Smooth muscle cell (in vitro differentiated cells): Measurements from ENCODE around the gene SPNS1. TPM values are rescaled to one million over a fixed set of nuclear protein-coding genes. Genes with fewer than 3 reads are reported as not detected.

Source experiments
- DNase-seq: peaks from one replicate; lab custom pipeline; 2025; ENCODE audit not compliant: unreplicated experiment; lab: John Stamatoyannopoulos, UW
- H2AFZ ChIP-seq: fragments of 200-600 bp; sonication (generic); 2 replicates; pipeline ENCODE4 v1.6.0; 2016; ENCODE audit warnings: antibody characterized with exemption, low read depth, mild to moderate bottlenecking
- H3F3A ChIP-seq: fragments of 200-600 bp; sonication (generic); 2 replicates; pipeline ENCODE4 v1.6.0; 2017; ENCODE audit warnings: antibody characterized with exemption, low read depth
- H3K27ac ChIP-seq: fragments of 200-600 bp; sonication (generic); 2 replicates; pipeline ENCODE4 v1.5.1; 2016; ENCODE audit warnings: low read depth, mild to moderate bottlenecking
- H3K27me3 ChIP-seq: fragments of 200-600 bp; sonication (generic); 2 replicates; pipeline ENCODE4 v1.6.1; 2016; ENCODE audit warnings: low read depth, mild to moderate bottlenecking
- H3K36me3 ChIP-seq: fragments of 200-600 bp; sonication (generic); 2 replicates; pipeline ENCODE4 v1.5.1; 2016; ENCODE audit warnings: low read depth
- H3K4me1 ChIP-seq: fragments of 200-600 bp; sonication (generic); 2 replicates; pipeline ENCODE4 v1.5.1; 2016; ENCODE audit warnings: low read depth
- H3K4me2 ChIP-seq: fragments of 200-600 bp; sonication (generic); 2 replicates; pipeline ENCODE4 v1.6.0; 2016; ENCODE audit warnings: mild to moderate bottlenecking
- H3K4me3 ChIP-seq: fragments of 200-600 bp; sonication (generic); 2 replicates; pipeline ENCODE4 v1.5.1; 2016; ENCODE audit warnings: mild to moderate bottlenecking
- H3K79me2 ChIP-seq: fragments of 200-600 bp; sonication (generic); 2 replicates; pipeline ENCODE4 v1.6.0; 2016; ENCODE audit warnings: low read depth, mild to moderate bottlenecking
- H3K9ac ChIP-seq: fragments of 200-600 bp; sonication (generic); 2 replicates; pipeline ENCODE4 v1.6.0; 2016; ENCODE audit warnings: low read depth
- H3K9me3 ChIP-seq: fragments of 200-600 bp; sonication (generic); replicated peaks from 2 replicates; pipeline ENCODE4 v1.5.1; 2016; ENCODE audit warnings: low read depth
- H4K20me1 ChIP-seq: fragments of 200-600 bp; sonication (generic); 2 replicates; pipeline ENCODE4 v1.6.0; 2016; ENCODE audit warnings: low read depth
- WGBS: methylation state at CpG from one replicate; pipeline ENCODE4 v1.1.7; 2016; ENCODE audit warnings: low lambda C conversion rate; 5-methylcytosine and 5-hydroxymethylcytosine counted together
- polyA plus RNA-seq: library from polyadenylated mRNA; unstranded; fragments of >200 nt; fragmentation: Nextera tagmentation; extraction: Ambion mirVana; gene quantifications from 2 replicates; pipeline ENCODE4 v1.2.1, GENCODE V29; 2016
- total RNA-seq: library from RNA; depleted of rRNA; stranded (reverse); fragments of >200 nt; gene quantifications from 2 replicates; pipeline ENCODE4 v1.2.3, GENCODE V29; 2014
- TF ChIP-seq, protein P1 (sequence below): fragments of 200-600 bp; sonication (generic); IDR thresholded peaks from 2 replicates; pipeline ENCODE4 v1.5.1; 2017; ENCODE audit warnings: borderline replicate concordance, mild to moderate bottlenecking, antibody characterized with exemption; ENCODE audit not compliant: insufficient read depth, poor library complexity, severe bottlenecking

Gene SPNS1
- total and polyA plus RNA-seq, 2 experiments from 2014 or later, result 28.6 to 109 TPM

DNA sequence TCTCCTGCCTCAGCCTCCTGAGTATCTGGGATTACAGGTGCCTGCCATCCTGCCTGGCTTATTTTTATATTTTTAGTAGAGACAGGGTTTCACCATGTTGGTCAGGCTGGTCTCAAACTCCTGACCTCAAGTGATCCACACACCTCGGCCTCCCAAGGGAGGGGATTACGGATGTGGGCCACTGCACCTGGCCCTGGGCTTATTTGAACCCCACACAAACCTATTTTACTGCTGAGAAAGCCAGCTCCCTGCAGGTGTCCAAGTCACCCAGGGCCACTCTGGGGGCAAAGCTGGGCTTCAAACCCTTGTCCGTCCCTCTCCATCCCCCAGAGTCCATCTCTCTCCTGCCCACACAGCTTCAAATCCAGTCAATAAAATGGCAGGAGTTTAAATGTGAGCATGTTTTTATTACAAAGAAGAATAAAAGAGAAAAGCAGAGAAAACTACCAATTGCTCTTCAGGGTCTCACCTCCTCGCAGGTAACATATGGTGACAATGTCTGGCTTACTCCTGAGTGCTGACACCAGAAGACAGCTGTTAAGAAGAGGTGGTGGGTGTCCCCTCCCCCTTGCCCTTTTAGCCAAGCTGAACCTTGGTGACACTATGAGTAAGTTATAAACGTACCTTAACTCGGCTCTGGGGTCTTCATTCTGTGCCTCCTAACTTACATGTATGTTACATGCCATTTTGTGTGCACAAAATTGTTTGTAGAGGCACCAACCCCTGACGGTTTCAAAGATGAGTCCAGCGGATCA is 55.7 kb downstream of the SPNS1 start:
- no peak overlapping the region for H3K4me3 ChIP-seq
- TF ChIP-seq, protein P1, sequence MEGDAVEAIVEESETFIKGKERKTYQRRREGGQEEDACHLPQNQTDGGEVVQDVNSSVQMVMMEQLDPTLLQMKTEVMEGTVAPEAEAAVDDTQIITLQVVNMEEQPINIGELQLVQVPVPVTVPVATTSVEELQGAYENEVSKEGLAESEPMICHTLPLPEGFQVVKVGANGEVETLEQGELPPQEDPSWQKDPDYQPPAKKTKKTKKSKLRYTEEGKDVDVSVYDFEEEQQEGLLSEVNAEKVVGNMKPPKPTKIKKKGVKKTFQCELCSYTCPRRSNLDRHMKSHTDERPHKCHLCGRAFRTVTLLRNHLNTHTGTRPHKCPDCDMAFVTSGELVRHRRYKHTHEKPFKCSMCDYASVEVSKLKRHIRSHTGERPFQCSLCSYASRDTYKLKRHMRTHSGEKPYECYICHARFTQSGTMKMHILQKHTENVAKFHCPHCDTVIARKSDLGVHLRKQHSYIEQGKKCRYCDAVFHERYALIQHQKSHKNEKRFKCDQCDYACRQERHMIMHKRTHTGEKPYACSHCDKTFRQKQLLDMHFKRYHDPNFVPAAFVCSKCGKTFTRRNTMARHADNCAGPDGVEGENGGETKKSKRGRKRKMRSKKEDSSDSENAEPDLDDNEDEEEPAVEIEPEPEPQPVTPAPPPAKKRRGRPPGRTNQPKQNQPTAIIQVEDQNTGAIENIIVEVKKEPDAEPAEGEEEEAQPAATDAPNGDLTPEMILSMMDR, result no peak
- DNase-seq, result no peak

More for the DNA sequence above, 55.7 kb downstream of the SPNS1 start:
- Histone ChIP-seq H4K20me1 (no peaks in the 10 kb centered on the region), H3K4me2 (no peak overlapping the region), H3K27ac (no peak overlapping the region), H3F3A (no peaks in the 10 kb centered on the region), H3K4me1 (peaks cover 9% of the 10 kb centered on the region), H3K27me3 (no peaks in the 10 kb centered on the region), H3K9ac (no peak overlapping the region), H3K79me2 (no peaks in the 10 kb centered on the region), H3K36me3 (no peaks in the 10 kb centered on the region), H2AFZ (no peak overlapping the region), H3K9me3 (no peaks in the 10 kb centered on the region)
- 91% methylated on average over 8 of the region's 8 CpGs for WGBS

Other genes starting within 250 kb of the SPNS1 start
- gene NPIPB9, start 223.0 kb upstream of the SPNS1 start, total RNA-seq, result 2.6 and 3.7 TPM in 2 replicates
- gene NPIPB9, start 223.0 kb upstream of the SPNS1 start, polyA plus RNA-seq, result 0.32 and 0.91 TPM in 2 replicates
- gene ATXN2L, start 151.8 kb upstream of the SPNS1 start, total RNA-seq, result 81.2 and 89.3 TPM in 2 replicates
- 93.3 and 108 TPM in 2 replicates for gene ATXN2L, start 151.8 kb upstream of the SPNS1 start, polyA plus RNA-seq
- 67.2 and 76.1 TPM in 2 replicates for gene TUFM, start 128.4 kb upstream of the SPNS1 start, total RNA-seq
- 191 and 200 TPM in 2 replicates for gene TUFM, start 128.4 kb upstream of the SPNS1 start, polyA plus RNA-seq
- 11.4 and 17.3 TPM in 2 replicates for gene SH2B1, start 110.9 kb upstream of the SPNS1 start, total RNA-seq
- 17.3 and 18.8 TPM in 2 replicates for gene SH2B1, start 110.9 kb upstream of the SPNS1 start, polyA plus RNA-seq
- gene ATP2A1, start 96.3 kb upstream of the SPNS1 start, total RNA-seq, result 0.09 and 0.36 TPM in 2 replicates
- gene ATP2A1, start 96.3 kb upstream of the SPNS1 start, polyA plus RNA-seq, result 0.87 and 1.2 TPM in 2 replicates
- 9.2 and 16.6 TPM in 2 replicates for gene RABEP2, start 49.5 kb upstream of the SPNS1 start, total RNA-seq
- gene RABEP2, start 49.5 kb upstream of the SPNS1 start, polyA plus RNA-seq, result 14.5 and 14.7 TPM in 2 replicates
- not detected in 2 replicates for gene CD19, start 42.8 kb upstream of the SPNS1 start, total RNA-seq
- gene CD19, start 42.8 kb upstream of the SPNS1 start, polyA plus RNA-seq, result not detected in 2 replicates
- 9.7 and 19.0 TPM in 2 replicates for gene NFATC2IP, start 23.8 kb upstream of the SPNS1 start, total RNA-seq
- 13.1 and 15.2 TPM in 2 replicates for gene NFATC2IP, start 23.8 kb upstream of the SPNS1 start, polyA plus RNA-seq
- gene LAT, start 10.3 kb downstream of the SPNS1 start, total RNA-seq, result 2.1 and 8.2 TPM in 2 replicates
- gene LAT, start 10.3 kb downstream of the SPNS1 start, polyA plus RNA-seq, result 3.2 and 3.5 TPM in 2 replicates